ENCODE results near the gene DUSP7. TPM values are rescaled to one million over a fixed set of nuclear protein-coding genes. Genes with fewer than 3 reads are reported as not detected.

The DUSP7 gene
- total RNA-seq, 1 experiment from 2014 or later: 16.6 TPM

GRCh38 chr3:52006820-52007133 lies 49.6 kb downstream of the DUSP7 start:
- ATAC-seq (no peak), DNase-seq (ENCODE audit: low read depth, low spot score) (no peak)
- CTCF ChIA-PET: no interaction called here
- no peak overlapping the region for H3K4me2 ChIP-seq (ENCODE audit: low read length)
- H4K20me1 ChIP-seq (ENCODE audit: insufficient read depth): no peaks in the 10 kb centered on the region
- no peaks in the 10 kb centered on the region for H3K27me3 ChIP-seq (ENCODE audit: insufficient read depth, low read length)
- H3K4me3 ChIP-seq (replicated peaks in 1 of 2; ENCODE audit: low read depth in 1 of 2, low read length in 2 of 2): no peak overlapping the region
- H3K9me2 ChIP-seq (ENCODE audit: insufficient read depth): no peaks in the 10 kb centered on the region
- no peaks in the 10 kb centered on the region for H3K9me3 ChIP-seq (ENCODE audit: control insufficient read depth in 1 of 2, insufficient read depth in 1 of 2, low read depth in 1 of 2, low read length in 2 of 2)
- H3K36me3 ChIP-seq (ENCODE audit: control insufficient read depth in 1 of 2, insufficient read depth in 2 of 2, low read length in 2 of 2): no peaks in the 10 kb centered on the region
- no peak overlapping the region for H3K9ac ChIP-seq (ENCODE audit: low read length)
- H3K27ac ChIP-seq (ENCODE audit: low read depth, low read length): no peak overlapping the region
- intact Hi-C loops (cut with micrococcal nuclease): no loop called here
- POLR2A ChIA-PET: no interaction called here
- H3K79me2 ChIP-seq (ENCODE audit: insufficient read depth, low read length): no peaks in the 10 kb centered on the region
- peaks cover 4 to 15% of the 10 kb centered on the region in 2 experiments; a peak in 3 of 4 replicates for H3K4me1 ChIP-seq (ENCODE audit: control insufficient read depth in 1 of 2, insufficient read depth in 2 of 2, low read length in 2 of 2)
- RAD21 ChIA-PET (ENCODE audit: low non-redundant PET in 1 of 2, low total read pairs in 2 of 2, uncharacterized antibody in 2 of 2, unreplicated experiment in 2 of 2): no interaction called here
- H2AFZ ChIP-seq (ENCODE audit: low read depth, low read length, poor library complexity, severe bottlenecking): no peak overlapping the region
- no peak for TF ChIP-seq CEBPB (IDR thresholded peaks at IDR 0.05; ENCODE audit: low read depth)
- no peak for TF ChIP-seq EGR1 (IDR thresholded peaks at IDR 0.05; ENCODE audit: low read depth)
- BruUV-seq (replicated peaks): no TSS peak

- Histone ChIP-seq H3K27ac (ENCODE audit: low read depth, low read length) (no peak overlapping the region), H3K4me1 (ENCODE audit: control insufficient read depth in 1 of 2, insufficient read depth in 2 of 2, low read length in 2 of 2) (peaks cover 4 to 20% of the 10 kb centered on the region in 2 experiments), H3K4me3 (replicated peaks in 1 of 2; ENCODE audit: low read depth in 1 of 2, low read length in 2 of 2) (no peak overlapping the region), H3K9me2 (ENCODE audit: insufficient read depth) (no peaks in the 10 kb centered on the region), H3K9me3 (ENCODE audit: control insufficient read depth in 1 of 2, insufficient read depth in 1 of 2, low read depth in 1 of 2, low read length in 2 of 2) (no peaks in the 10 kb centered on the region), H3K36me3 (ENCODE audit: control insufficient read depth in 1 of 2, insufficient read depth in 2 of 2, low read length in 2 of 2) (no peaks in the 10 kb centered on the region), H4K20me1 (ENCODE audit: insufficient read depth) (no peaks in the 10 kb centered on the region), H3K79me2 (ENCODE audit: insufficient read depth, low read length) (no peaks in the 10 kb centered on the region), H3K27me3 (ENCODE audit: insufficient read depth, low read length) (no peaks in the 10 kb centered on the region), H3K9ac (ENCODE audit: low read length) (no peak overlapping the region), H3K4me2 (ENCODE audit: low read length) (peak overlapping the region; percentile 43), H2AFZ (ENCODE audit: low read depth, low read length, poor library complexity, severe bottlenecking) (no peak overlapping the region)
- RAD21 ChIA-PET (ENCODE audit: low non-redundant PET in 1 of 2, low total read pairs in 2 of 2, uncharacterized antibody in 2 of 2, unreplicated experiment in 2 of 2): no interaction called here
- DNase-seq (ENCODE audit: low read depth, low spot score) (no peak), ATAC-seq (no peak)
- POLR2A ChIA-PET: interaction anchor here (0.8 kb wide), 1 partner anchor 51 kb away, joined by 3 read pairs; no protein-coding TSS in a partner anchor
- CTCF ChIA-PET: interaction anchor here (0.8 kb wide), 1 partner anchor 24 kb away, joined by 3 read pairs; no protein-coding TSS in a partner anchor
- no TSS peak for BruUV-seq (replicated peaks)
- intact Hi-C loops (cut with micrococcal nuclease): no loop called here
- TF ChIP-seq, protein P1, sequence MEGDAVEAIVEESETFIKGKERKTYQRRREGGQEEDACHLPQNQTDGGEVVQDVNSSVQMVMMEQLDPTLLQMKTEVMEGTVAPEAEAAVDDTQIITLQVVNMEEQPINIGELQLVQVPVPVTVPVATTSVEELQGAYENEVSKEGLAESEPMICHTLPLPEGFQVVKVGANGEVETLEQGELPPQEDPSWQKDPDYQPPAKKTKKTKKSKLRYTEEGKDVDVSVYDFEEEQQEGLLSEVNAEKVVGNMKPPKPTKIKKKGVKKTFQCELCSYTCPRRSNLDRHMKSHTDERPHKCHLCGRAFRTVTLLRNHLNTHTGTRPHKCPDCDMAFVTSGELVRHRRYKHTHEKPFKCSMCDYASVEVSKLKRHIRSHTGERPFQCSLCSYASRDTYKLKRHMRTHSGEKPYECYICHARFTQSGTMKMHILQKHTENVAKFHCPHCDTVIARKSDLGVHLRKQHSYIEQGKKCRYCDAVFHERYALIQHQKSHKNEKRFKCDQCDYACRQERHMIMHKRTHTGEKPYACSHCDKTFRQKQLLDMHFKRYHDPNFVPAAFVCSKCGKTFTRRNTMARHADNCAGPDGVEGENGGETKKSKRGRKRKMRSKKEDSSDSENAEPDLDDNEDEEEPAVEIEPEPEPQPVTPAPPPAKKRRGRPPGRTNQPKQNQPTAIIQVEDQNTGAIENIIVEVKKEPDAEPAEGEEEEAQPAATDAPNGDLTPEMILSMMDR (IDR thresholded peaks at IDR 0.05 in 2 of 3, conservative IDR thresholded peaks at IDR 0.05 in 1 of 3; ENCODE audit: borderline replicate concordance in 1 of 3, insufficient read depth in 1 of 3, low read depth in 2 of 3, low read length in 2 of 3): no peak
- no peak for TF ChIP-seq CBX3 (IDR thresholded peaks at IDR 0.05; ENCODE audit: low read depth)
- no peak for TF ChIP-seq MAX (IDR thresholded peaks at IDR 0.05)
- TF ChIP-seq TCF7L2 (IDR thresholded peaks at IDR 0.05; ENCODE audit: borderline replicate concordance, extremely low read depth, insufficient read depth, insufficient read length): no peak
- TF ChIP-seq POLR2AphosphoS5 (IDR thresholded peaks at IDR 0.05; ENCODE audit: low read depth, low read length): no peak
- no peak for TF ChIP-seq POLR2A (IDR thresholded peaks at IDR 0.05; ENCODE audit: borderline replicate concordance, extremely low read depth, insufficient read depth, insufficient read length)
- TF ChIP-seq EGR1 (IDR thresholded peaks at IDR 0.05; ENCODE audit: low read depth): no peak
- TF ChIP-seq, protein P2, sequence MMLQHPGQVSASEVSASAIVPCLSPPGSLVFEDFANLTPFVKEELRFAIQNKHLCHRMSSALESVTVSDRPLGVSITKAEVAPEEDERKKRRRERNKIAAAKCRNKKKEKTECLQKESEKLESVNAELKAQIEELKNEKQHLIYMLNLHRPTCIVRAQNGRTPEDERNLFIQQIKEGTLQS (IDR thresholded peaks at IDR 0.05): no peak
- no peak for TF ChIP-seq FOSL1 (IDR thresholded peaks at IDR 0.05; ENCODE audit: low read depth)
- no peak for TF ChIP-seq ELF1 (IDR thresholded peaks at IDR 0.05; ENCODE audit: borderline replicate concordance, low read depth)
- TF ChIP-seq SP1 (IDR thresholded peaks at IDR 0.05; ENCODE audit: low read depth): no peak
- TF ChIP-seq, protein P3, sequence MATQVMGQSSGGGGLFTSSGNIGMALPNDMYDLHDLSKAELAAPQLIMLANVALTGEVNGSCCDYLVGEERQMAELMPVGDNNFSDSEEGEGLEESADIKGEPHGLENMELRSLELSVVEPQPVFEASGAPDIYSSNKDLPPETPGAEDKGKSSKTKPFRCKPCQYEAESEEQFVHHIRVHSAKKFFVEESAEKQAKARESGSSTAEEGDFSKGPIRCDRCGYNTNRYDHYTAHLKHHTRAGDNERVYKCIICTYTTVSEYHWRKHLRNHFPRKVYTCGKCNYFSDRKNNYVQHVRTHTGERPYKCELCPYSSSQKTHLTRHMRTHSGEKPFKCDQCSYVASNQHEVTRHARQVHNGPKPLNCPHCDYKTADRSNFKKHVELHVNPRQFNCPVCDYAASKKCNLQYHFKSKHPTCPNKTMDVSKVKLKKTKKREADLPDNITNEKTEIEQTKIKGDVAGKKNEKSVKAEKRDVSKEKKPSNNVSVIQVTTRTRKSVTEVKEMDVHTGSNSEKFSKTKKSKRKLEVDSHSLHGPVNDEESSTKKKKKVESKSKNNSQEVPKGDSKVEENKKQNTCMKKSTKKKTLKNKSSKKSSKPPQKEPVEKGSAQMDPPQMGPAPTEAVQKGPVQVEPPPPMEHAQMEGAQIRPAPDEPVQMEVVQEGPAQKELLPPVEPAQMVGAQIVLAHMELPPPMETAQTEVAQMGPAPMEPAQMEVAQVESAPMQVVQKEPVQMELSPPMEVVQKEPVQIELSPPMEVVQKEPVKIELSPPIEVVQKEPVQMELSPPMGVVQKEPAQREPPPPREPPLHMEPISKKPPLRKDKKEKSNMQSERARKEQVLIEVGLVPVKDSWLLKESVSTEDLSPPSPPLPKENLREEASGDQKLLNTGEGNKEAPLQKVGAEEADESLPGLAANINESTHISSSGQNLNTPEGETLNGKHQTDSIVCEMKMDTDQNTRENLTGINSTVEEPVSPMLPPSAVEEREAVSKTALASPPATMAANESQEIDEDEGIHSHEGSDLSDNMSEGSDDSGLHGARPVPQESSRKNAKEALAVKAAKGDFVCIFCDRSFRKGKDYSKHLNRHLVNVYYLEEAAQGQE (IDR thresholded peaks at IDR 0.05; ENCODE audit: low read depth): no peak
- TF ChIP-seq SIN3A (IDR thresholded peaks at IDR 0.05; ENCODE audit: low read depth): no peak
- TF ChIP-seq CEBPB (IDR thresholded peaks at IDR 0.05; ENCODE audit: low read depth): no peak
Observed at GRCh38 chr3:52006017-52006819, 50.2 kb downstream of the DUSP7 start.

Data from HCT116 (cell line).